Mesenteric fat pad (tissue), 1 donor: ENCODE data around the gene OSBPL3. TPM values are rescaled to one million over a fixed set of nuclear protein-coding genes. Genes with fewer than 3 reads are reported as not detected.

Experiments used
- DNase-seq: peaks from one replicate; pipeline ENCODE4 v3.0.0-alpha.2; 2020; ENCODE audit warnings: low spot score
- total RNA-seq: library from RNA; stranded (reverse); fragmentation: NEBNext Ultra II Directional; extraction: Animal tissue kit (Norgen Biotek cat#: 25700); gene quantifications from one replicate; pipeline ENCODE4 v1.2.1, GENCODE V29; 2021
- donor health status: DM: yes; HTN: yes; CAD: no.

OSBPL3 gene
- total RNA-seq, 1 donor from 2014 or later = 9.3 TPM

DNA sequence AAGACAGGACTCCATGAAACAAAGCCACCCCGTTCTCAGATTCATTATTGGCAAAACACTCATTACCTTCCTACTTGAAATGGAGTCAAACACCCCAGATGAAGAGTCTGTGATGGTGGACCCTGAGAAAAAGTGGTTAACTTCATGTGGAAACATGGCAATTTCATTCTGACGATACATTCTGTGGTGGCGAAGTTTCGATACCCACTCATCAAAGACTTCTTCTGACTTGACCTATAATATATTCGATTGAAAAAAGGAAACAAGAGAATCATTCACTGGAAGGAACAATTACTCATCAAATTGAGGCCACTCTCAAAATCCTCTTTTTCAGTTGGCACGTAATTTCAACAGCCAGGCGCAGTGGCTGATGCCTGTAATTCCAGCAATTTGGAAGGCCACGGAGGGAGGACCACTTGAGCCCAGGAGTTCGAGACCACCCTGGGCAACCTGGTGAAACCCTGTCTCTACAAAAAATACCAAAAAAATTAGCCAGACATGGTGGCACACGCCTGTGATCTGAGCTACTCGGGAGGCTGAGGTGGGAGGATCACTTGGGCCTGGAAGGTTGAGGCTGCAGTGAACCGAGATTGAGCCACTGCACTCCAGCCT, 113.9 kb downstream of the OSBPL3 start:
- DNase-seq = no peak

DNA sequence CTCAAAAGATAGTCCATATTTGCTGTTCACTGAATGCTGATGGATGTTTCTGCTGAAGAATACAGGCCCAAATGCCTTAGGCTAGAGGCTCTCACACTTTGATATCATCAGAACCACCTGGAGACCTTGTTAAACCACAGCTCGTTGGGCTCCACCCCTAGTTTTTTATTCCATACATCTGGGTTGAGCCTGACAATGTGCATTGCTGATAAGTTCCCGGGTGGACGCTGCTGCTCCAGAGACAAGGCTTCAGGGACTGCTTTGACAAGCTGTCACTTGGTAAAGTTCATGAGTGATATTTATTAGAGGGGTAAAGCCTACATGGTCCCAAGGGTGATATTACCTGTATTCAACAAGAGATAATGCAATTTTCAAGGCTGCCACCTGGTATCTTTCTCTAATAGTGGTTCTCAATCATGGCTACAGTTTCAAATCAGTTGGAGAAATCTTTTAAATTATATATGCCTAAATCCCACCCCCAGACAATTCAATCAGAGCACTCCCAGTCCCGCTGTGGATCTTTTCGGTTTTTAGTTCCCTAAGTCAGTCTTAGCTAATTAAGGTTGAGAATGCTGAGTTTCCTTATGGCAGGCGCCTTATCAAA, 115.7 kb downstream of the OSBPL3 start:
- DNase-seq = no peak

DNA sequence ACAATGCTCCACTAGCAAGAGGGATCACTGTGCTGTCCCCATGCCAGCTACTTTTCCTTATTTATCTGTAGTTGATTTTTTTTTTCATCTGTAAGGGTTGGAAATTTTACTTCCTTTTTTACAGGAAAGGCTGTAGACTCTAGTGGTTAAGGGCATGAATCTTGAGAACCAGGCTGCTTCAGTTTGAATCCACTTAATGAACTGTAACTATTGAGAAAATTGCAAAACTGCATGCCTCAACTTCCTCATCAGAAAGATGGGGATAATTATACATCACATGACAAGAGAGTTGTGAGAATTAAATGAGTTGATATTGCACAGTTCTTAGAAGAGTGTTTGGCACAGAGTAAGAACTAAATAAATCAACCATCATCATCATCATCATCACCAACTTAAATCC, 116.4 kb downstream of the OSBPL3 start:
- no peak for DNase-seq

DNA sequence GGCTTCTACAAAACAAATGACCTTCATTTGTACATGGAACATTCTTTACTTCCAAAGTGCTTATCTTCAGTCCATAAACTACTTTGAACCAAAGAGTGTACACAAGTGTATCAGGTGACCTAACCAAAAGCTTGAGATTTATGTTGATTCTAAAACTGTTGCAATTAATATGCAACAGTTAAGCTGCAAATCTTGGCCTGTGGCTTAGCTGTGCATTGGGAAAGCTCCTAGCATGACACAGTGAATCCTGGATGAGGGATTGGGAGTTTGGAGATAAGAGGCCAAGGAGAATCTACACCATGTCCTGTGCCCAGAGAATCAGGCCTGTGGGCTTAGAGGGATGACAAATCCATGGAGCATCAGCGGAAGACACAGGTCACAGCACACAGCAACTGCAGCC, 117.5 kb downstream of the OSBPL3 start:
- no peak for DNase-seq

DNA sequence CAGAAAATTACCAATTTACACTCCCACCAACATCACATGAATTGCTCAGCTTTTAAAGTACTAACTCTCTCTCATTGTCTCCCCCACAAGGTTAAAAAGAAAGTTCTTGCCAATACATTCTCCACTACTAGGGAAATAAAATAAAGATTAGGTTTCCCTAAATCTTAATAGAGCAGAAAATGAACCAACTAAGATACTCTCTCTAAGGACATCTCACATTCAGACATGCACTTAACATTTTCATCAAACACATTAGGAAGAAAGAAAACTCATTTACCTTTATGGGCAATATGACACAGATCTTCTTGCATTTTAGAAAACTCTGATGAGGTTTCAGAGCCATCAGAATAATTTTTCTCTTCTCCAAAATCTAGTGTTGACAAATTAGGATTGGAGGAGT, 118.6 kb downstream of the OSBPL3 start:
- no peak for DNase-seq

DNA sequence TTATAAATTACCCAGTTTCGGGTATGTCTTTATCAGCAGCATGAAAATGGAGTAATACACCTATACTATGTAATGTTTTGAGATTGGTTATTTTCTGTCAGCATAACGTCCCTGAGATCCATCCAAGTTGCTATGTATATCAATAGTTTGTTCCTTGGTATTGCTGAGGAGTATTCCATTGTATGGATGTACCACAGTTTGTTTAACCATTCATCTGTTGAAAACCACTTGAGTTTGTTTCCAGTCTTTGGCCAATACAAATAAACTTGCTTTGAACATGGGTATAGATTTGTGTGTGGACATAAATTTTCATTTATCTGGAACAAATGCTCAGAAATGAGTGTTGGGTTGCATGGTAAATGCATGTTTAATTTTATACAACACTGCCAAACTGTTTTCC, 119.4 kb downstream of the OSBPL3 start:
- DNase-seq = no peak

DNA sequence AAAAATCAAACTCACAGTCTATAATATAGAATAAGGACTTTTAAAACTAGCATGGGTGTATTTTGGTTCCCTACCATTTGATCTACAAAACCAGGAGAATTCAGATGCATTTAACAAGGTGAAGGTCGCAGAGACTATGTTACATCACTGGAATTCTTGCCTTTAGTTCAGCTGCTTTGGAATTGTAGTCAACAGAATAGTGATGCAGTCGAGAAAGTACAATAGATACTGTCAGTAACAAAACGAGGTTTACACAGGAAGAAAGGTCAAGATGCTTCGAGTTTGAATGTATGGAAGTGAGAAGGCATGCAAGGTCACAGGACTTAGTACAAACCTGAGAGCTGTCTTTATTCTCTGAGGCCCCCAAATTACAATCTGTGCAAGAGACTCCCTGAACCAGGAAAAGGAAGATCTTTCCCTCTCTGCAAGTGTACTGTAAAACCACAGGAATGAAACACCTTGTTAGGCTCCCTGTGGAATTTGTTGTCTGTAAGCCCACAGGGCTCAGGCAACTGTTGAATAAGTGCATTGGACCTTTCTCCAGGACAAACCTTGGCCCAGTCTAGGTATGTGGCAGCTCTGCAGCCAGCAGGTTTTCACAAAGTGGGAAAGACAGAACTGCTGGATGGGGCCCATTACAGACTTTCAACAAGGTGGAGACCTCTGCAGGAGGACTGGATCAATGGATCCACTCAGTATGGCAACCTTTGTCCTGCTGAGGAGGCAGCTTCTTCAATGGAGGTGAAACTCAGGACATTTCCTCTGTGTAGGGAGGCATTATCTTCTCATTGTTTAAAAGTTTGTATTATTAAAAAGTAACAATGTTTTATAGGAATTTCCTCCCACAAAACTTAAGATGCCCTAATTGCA, 121.6 kb downstream of the OSBPL3 start:
- DNase-seq = no peak

DNA sequence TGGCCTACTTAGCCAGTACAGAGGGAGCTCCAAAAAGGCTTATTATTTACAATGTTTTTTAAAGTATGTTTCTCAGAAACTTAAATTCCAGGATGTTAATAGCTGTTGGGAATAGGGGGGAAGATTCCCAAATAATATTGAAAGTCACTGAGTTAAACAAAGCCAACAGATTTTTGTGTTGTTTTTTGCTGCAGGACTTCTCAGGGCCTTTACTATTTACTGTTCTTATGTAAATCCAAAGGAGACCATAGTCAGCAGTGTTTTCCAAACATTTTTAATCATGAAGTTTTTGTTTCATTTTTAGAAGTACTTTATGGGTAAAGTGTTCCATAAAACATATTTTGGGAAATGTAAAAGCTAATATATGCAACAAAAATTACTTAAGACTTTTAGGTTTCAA, 122.4 kb downstream of the OSBPL3 start:
- no peak for DNase-seq

DNA sequence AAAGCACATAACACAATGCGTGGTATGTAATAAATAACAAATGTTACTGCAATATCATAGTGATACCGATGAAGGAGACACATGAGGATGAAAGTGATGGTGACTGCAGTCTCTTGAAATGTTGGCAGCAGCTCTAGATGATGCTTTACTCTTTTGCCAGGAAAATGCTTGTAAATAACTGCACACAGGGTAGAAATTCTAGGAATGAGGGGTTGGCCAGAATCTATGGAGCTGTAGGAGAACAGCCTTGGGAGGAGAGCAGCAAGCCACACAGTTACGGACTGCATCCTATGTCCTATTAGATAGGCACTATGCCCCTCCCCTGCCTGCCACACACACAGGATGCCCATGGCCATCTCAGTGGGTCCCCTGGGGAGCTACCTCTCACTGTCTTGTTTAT, 125.1 kb downstream of the OSBPL3 start:
- DNase-seq = no peak

- DNase-seq = no peak
These were observed 128.2 kb downstream of the OSBPL3 start for GRCh38 chr7:24851786-24852185.

GRCh38 chr7:24848878-24849277, 131.1 kb downstream of the OSBPL3 start:
- no peak for DNase-seq

DNA sequence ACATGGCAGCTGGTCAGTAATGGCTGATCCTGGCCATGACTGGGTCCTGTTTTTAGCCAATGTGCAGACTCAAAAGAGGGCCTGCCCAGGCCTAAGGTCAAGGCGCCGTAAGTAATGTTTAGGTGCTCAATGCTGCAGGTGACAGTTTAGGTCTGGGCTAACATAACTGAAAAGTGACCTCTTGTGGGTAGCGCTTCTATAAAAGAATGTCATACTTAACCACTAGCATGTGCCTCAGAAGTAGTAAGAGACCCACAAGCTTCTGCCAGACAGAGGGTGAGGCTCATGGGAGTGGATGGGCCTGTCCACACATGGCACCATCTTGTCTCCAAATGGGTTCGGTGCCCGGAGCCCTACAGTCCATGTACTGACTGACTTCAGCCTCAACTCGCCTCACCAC, 132.2 kb downstream of the OSBPL3 start:
- DNase-seq = no peak

- DNase-seq = no peak
These were observed 136.1 kb downstream of the OSBPL3 start for GRCh38 chr7:24843821-24844434.

DNA sequence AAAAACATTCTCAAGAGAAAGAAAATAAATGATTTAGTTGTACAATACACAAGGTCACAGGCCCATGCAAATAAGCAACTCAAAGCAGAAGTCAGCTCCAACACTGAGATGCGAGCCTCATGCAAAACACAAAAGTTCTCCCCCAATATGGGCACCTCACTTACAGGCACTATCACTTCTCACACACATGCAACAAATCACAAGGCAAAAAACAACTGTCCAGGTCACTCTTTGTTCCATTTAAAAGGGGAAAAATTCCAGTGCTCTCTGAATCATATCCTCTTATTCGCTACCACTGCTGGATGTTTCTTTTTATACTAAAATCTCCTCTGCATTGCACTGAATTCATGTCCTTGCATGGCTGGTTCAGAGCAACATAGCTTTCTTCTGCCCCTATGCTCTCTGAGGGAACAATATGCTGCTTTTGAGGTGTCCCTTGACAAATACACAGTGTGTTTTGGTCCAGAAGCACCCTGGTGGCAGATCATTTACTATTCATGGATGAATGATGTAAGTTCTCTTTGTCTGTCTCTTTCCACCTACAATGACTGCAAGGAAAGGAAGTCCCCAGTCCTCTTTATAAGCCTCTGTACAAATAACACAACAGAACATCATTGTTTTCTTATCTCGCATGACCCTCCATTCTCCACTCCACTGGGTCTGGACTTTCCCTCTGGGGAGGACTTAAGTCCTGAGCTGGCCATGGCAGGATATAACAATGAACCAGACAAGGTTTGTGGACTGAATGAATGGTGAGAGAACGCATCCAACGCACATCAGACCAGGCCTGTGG, 137.3 kb downstream of the OSBPL3 start:
- no peak for DNase-seq

GRCh38 chr7:24842029-24842428, 137.9 kb downstream of the OSBPL3 start:
- no peak for DNase-seq

DNA sequence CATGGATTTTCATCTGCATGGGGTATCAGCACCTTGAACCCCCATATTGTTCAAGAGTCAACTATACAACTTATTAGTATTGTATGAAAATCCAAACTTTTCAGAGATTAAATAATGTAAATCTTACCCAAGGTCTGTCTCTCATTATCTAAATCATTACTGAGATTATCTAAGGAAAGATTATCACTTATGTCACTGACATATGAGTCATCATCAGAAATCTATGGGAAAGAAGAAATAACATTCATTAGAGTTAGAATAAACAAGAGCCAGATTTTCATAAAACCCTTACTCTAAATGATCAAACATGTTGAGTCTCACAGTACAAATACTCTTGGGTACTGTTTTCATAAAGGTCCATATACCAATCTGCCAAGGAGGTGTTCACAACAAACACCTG, 139.4 kb downstream of the OSBPL3 start:
- no peak for DNase-seq

DNA sequence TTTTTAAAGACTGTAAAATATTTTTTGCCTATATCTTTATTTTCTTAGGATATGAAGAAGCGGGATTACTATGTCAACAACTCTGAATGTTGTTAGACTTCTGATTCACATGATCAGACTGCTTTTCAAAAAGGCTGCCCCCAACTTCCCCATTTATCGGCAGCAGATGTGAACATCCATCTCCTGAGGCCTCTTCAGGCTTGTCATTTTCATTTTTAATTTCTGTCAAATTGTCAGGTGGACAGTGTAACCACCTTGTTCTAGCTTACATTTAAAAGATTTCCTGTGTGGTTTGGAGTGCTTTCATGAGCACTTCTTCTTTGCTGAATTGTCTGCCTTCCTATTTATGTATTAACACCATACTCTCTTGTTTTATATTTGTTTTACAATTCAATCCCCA, 143.9 kb downstream of the OSBPL3 start:
- no peak for DNase-seq

DNA sequence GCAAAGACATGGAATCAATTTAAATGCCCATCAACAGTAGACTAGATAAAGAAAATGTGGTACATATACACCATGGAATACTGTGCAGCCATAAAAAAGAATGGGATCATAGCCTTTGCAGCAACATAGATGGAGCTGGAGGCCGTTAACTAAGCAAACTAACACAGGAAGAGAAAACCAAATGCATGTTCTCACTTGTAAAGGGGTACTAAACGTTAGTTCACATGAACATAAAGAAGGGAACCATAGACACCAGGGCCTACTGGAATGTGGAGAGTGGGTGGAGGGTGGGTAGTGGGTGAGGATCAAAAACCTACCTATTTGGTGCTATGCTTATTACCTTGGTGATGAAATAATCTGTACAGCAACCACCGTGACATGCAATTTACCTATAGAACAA, 144.3 kb downstream of the OSBPL3 start:
- no peak for DNase-seq

- no peak for DNase-seq
These were observed 145.7 kb downstream of the OSBPL3 start for GRCh38 chr7:24834128-24834798.

DNA sequence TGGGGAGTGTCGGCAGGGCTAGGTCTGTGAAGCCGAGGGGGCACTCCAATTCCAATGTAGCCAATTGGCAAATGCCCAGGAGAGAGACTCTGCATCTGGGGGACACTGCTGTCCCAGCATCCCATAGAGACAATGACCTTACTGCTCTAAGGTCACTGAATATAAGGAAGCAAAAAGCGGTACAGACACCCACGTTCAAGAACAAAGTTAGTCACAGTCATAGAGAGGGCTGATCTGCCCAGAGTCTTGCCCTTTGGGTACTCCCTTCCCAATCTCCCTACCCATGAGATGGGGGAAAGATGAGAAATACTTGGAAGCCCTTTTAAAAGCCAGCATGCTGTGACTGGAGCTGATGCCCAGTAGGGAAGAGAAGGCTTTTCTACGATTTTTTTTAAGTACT, 146.4 kb downstream of the OSBPL3 start:
- DNase-seq = no peak

DNA sequence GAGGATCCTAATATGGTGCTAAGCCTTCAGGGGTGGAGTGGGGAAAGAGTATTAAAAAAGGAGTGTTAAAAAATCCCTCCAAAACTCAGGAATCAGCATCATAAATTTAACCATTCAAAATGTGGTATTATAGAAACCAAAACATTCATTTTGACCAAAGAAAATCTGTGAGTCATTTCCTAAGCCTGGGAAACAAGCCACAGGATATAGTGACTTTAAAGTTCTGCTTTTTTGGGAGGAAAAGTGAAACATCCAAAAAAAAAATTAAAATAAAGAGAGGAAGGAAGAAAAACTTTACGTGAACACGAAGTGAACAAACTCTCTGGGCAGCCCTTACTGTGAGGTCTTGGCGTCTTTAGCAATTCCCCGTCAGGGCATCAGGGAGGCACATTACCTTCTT, 148.7 kb downstream of the OSBPL3 start:
- DNase-seq = no peak
